Neuron (in vitro differentiated cells): ENCODE results near the gene KIF19.

Experiments used
- H2AFZ ChIP-seq: one replicate; pipeline ENCODE4 v1.6.1; 2013; ENCODE audit warnings: low read depth, mild to moderate bottlenecking, inconsistent platforms, low read length, moderate library complexity
- H3K27me3 ChIP-seq: one replicate; pipeline ENCODE4 v1.6.1; 2013; ENCODE audit warnings: low read length; ENCODE audit not compliant: insufficient read depth
- H3K36me3 ChIP-seq: one replicate; pipeline ENCODE4 v1.6.1; 2013; ENCODE audit warnings: low read length; ENCODE audit not compliant: insufficient read depth
- H3K4me1 ChIP-seq: one replicate; pipeline ENCODE4 v1.6.1; 2013; ENCODE audit warnings: low read length; ENCODE audit not compliant: insufficient read depth
- H3K4me3 ChIP-seq: 2 replicates; pipeline ENCODE4 v1.5.1; 2013; ENCODE audit warnings: mild to moderate bottlenecking, low read length, moderate library complexity
- H3K9me3 ChIP-seq: one replicate; pipeline ENCODE4 v1.6.1; 2013; ENCODE audit warnings: low read length

Gene KIF19

GRCh38 chr17:74380959-74381808 lies 55.2 kb downstream of the KIF19 start:
- Histone ChIP-seq H3K4me1 (peaks cover 2% of the 10 kb centered on the region), H3K27me3 (no peaks in the 10 kb centered on the region), H2AFZ (no peak overlapping the region), H3K4me3 (no peak overlapping the region), H3K36me3 (no peaks in the 10 kb centered on the region), H3K9me3 (no peaks in the 10 kb centered on the region)

- peaks cover 2% of the 10 kb centered on the region for H3K4me1 ChIP-seq
- H3K36me3 ChIP-seq: no peaks in the 10 kb centered on the region
- H3K4me3 ChIP-seq: no peak overlapping the region
- peaks cover 6% of the 10 kb centered on the region for H3K27me3 ChIP-seq
- H2AFZ ChIP-seq: no peak overlapping the region
- H3K9me3 ChIP-seq: no peaks in the 10 kb centered on the region
Measured at GRCh38 chr17:74383141-74383540, 57.1 kb downstream of the KIF19 start.

GRCh38 chr17:74385201-74385600 lies 59.2 kb downstream of the KIF19 start:
- H2AFZ ChIP-seq: no peak overlapping the region
- H3K9me3 ChIP-seq: no peaks in the 10 kb centered on the region
- peaks cover 9% of the 10 kb centered on the region for H3K27me3 ChIP-seq
- no peaks in the 10 kb centered on the region for H3K4me1 ChIP-seq
- no peaks in the 10 kb centered on the region for H3K36me3 ChIP-seq
- H3K4me3 ChIP-seq: no peak overlapping the region

GRCh38 chr17:74386386-74386785 lies 60.4 kb downstream of the KIF19 start:
- Histone ChIP-seq H2AFZ (no peak overlapping the region), H3K9me3 (no peaks in the 10 kb centered on the region), H3K36me3 (no peaks in the 10 kb centered on the region), H3K4me3 (no peak overlapping the region), H3K27me3 (peaks cover 9% of the 10 kb centered on the region), H3K4me1 (no peaks in the 10 kb centered on the region)

GRCh38 chr17:74387365-74388218 lies 61.6 kb downstream of the KIF19 start:
- Histone ChIP-seq H3K4me3 (no peak overlapping the region), H3K27me3 (peaks cover 9% of the 10 kb centered on the region), H3K4me1 (no peaks in the 10 kb centered on the region), H3K36me3 (no peaks in the 10 kb centered on the region), H2AFZ (no peak overlapping the region), H3K9me3 (no peaks in the 10 kb centered on the region)

GRCh38 chr17:74389084-74389753 lies 63.2 kb downstream of the KIF19 start:
- peaks cover 9% of the 10 kb centered on the region for H3K27me3 ChIP-seq
- H3K9me3 ChIP-seq: no peaks in the 10 kb centered on the region
- H3K4me1 ChIP-seq: no peaks in the 10 kb centered on the region
- H2AFZ ChIP-seq: no peak overlapping the region
- no peak overlapping the region for H3K4me3 ChIP-seq
- H3K36me3 ChIP-seq: no peaks in the 10 kb centered on the region

GRCh38 chr17:74389937-74390679 lies 64.1 kb downstream of the KIF19 start:
- Histone ChIP-seq H3K36me3 (no peaks in the 10 kb centered on the region), H2AFZ (no peak overlapping the region), H3K4me1 (no peaks in the 10 kb centered on the region), H3K27me3 (peaks cover 9% of the 10 kb centered on the region), H3K9me3 (no peaks in the 10 kb centered on the region), H3K4me3 (no peak overlapping the region)

- no peak overlapping the region for H2AFZ ChIP-seq
- H3K27me3 ChIP-seq: peaks cover 9% of the 10 kb centered on the region
Measured at GRCh38 chr17:74390680-74391653, 64.9 kb downstream of the KIF19 start.

GRCh38 chr17:74391771-74392170 lies 65.7 kb downstream of the KIF19 start:
- Histone ChIP-seq H3K36me3 (no peaks in the 10 kb centered on the region), H3K9me3 (no peaks in the 10 kb centered on the region), H3K4me1 (no peaks in the 10 kb centered on the region), H3K4me3 (no peak overlapping the region), H3K27me3 (peaks cover 7% of the 10 kb centered on the region), H2AFZ (no peak overlapping the region)

More at GRCh38 chr17:74390680-74391653, 64.9 kb downstream of the KIF19 start:
- Histone ChIP-seq H3K4me1 (no peaks in the 10 kb centered on the region), H3K36me3 (no peaks in the 10 kb centered on the region), H3K9me3 (no peaks in the 10 kb centered on the region), H3K4me3 (no peak overlapping the region)

GRCh38 chr17:74392848-74393247 lies 66.8 kb downstream of the KIF19 start:
- no peaks in the 10 kb centered on the region for H3K9me3 ChIP-seq
- no peak overlapping the region for H3K4me3 ChIP-seq
- H2AFZ ChIP-seq: no peak overlapping the region
- peaks cover 6% of the 10 kb centered on the region for H3K27me3 ChIP-seq
- no peaks in the 10 kb centered on the region for H3K4me1 ChIP-seq
- no peaks in the 10 kb centered on the region for H3K36me3 ChIP-seq

- Histone ChIP-seq H3K4me1 (no peaks in the 10 kb centered on the region), H3K27me3 (peaks cover 2% of the 10 kb centered on the region), H3K36me3 (no peaks in the 10 kb centered on the region), H2AFZ (no peak overlapping the region), H3K4me3 (no peak overlapping the region), H3K9me3 (no peaks in the 10 kb centered on the region)
Measured at GRCh38 chr17:74393346-74393942, 67.4 kb downstream of the KIF19 start.
